Ishikawa (cell line): ENCODE results near the gene F3.

Source experiments
- CEBPB ChIP-seq: IDR thresholded peaks from 2 replicates; pipeline ENCODE4 v1.6.1; 2012
- CREB1 ChIP-seq: IDR thresholded peaks from 2 replicates; pipeline ENCODE4 v1.6.1; 2012; ENCODE audit warnings: low read depth
- EGR1 ChIP-seq: IDR thresholded peaks from 2 replicates; pipeline ENCODE4 v1.6.1; 2012
- EP300 ChIP-seq: IDR thresholded peaks from 2 replicates; pipeline ENCODE4 v1.6.1; 2012; ENCODE audit warnings: borderline replicate concordance
- FOXM1 ChIP-seq: IDR thresholded peaks from 2 replicates; pipeline ENCODE4 v1.6.1; 2012; ENCODE audit warnings: low read depth, borderline replicate concordance
- NFIC ChIP-seq: IDR thresholded peaks from 2 replicates; pipeline ENCODE4 v1.6.1; 2012
- RAD21 ChIP-seq: IDR thresholded peaks from 2 replicates; pipeline ENCODE4 v1.6.1; 2012; ENCODE audit warnings: low read depth
- TAF1 ChIP-seq: IDR thresholded peaks from 2 replicates; pipeline ENCODE4 v1.6.1; 2012; ENCODE audit warnings: low read depth, mild to moderate bottlenecking
- TCF12 ChIP-seq: IDR thresholded peaks from 2 replicates; pipeline ENCODE4 v1.6.1; 2012; ENCODE audit warnings: low read depth
- TEAD4 ChIP-seq: IDR thresholded peaks from 2 replicates; pipeline ENCODE4 v1.6.1; 2012
- YY1 ChIP-seq: IDR thresholded peaks from 2 replicates; pipeline ENCODE4 v1.6.1; 2012; ENCODE audit warnings: low read depth
- ZBTB7A ChIP-seq: IDR thresholded peaks from 2 replicates; pipeline ENCODE4 v1.6.1; 2012; ENCODE audit warnings: low read depth
- TF ChIP-seq, protein P1 (sequence below): IDR thresholded peaks from 2 replicates; pipeline ENCODE4 v1.6.1; 2012
- TF ChIP-seq, protein P2 (sequence below): IDR thresholded peaks from 2 replicates; pipeline ENCODE4 v1.6.1; 2012
- TF ChIP-seq, protein P3 (sequence below): IDR thresholded peaks from 2 replicates; pipeline ENCODE4 v1.6.1; 2012; ENCODE audit warnings: low read depth, mild to moderate bottlenecking

The F3 gene

DNA sequence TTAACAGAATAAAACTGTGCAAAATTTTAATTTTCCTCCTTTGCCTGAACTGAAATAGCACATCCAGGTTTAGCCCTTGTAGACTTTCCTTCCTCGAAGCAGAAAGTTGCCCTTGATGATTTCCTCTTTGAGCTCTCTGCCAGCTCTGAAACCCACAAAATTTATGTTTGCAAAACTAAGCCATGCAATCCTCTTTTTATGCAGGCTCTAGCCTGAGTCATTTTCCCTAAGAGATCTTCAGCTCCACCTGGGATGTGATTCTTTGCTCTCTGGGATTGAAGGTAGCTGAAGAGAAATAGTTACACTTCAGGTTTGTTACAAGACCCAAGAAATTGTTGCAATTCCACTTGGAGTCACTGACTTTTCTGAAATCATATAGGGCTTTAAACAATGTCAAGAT, 1.4 kb upstream of the F3 start:
- no peak for TF ChIP-seq CREB1
- no peak for TF ChIP-seq EP300
- no peak for TF ChIP-seq TCF12
- TF ChIP-seq TAF1, result no peak
- no peak for TF ChIP-seq RAD21
- TF ChIP-seq NFIC, result no peak
- no peak for TF ChIP-seq CEBPB
- TF ChIP-seq, protein P1, sequence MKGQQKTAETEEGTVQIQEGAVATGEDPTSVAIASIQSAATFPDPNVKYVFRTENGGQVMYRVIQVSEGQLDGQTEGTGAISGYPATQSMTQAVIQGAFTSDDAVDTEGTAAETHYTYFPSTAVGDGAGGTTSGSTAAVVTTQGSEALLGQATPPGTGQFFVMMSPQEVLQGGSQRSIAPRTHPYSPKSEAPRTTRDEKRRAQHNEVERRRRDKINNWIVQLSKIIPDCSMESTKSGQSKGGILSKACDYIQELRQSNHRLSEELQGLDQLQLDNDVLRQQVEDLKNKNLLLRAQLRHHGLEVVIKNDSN, result no peak
- no peak for TF ChIP-seq TEAD4
- no peak for TF ChIP-seq YY1
- TF ChIP-seq, protein P2, sequence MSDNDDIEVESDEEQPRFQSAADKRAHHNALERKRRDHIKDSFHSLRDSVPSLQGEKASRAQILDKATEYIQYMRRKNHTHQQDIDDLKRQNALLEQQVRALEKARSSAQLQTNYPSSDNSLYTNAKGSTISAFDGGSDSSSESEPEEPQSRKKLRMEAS, result no peak
- no peak for TF ChIP-seq EGR1
- TF ChIP-seq, protein P3, sequence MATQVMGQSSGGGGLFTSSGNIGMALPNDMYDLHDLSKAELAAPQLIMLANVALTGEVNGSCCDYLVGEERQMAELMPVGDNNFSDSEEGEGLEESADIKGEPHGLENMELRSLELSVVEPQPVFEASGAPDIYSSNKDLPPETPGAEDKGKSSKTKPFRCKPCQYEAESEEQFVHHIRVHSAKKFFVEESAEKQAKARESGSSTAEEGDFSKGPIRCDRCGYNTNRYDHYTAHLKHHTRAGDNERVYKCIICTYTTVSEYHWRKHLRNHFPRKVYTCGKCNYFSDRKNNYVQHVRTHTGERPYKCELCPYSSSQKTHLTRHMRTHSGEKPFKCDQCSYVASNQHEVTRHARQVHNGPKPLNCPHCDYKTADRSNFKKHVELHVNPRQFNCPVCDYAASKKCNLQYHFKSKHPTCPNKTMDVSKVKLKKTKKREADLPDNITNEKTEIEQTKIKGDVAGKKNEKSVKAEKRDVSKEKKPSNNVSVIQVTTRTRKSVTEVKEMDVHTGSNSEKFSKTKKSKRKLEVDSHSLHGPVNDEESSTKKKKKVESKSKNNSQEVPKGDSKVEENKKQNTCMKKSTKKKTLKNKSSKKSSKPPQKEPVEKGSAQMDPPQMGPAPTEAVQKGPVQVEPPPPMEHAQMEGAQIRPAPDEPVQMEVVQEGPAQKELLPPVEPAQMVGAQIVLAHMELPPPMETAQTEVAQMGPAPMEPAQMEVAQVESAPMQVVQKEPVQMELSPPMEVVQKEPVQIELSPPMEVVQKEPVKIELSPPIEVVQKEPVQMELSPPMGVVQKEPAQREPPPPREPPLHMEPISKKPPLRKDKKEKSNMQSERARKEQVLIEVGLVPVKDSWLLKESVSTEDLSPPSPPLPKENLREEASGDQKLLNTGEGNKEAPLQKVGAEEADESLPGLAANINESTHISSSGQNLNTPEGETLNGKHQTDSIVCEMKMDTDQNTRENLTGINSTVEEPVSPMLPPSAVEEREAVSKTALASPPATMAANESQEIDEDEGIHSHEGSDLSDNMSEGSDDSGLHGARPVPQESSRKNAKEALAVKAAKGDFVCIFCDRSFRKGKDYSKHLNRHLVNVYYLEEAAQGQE, result no peak
- no peak for TF ChIP-seq FOXM1

DNA sequence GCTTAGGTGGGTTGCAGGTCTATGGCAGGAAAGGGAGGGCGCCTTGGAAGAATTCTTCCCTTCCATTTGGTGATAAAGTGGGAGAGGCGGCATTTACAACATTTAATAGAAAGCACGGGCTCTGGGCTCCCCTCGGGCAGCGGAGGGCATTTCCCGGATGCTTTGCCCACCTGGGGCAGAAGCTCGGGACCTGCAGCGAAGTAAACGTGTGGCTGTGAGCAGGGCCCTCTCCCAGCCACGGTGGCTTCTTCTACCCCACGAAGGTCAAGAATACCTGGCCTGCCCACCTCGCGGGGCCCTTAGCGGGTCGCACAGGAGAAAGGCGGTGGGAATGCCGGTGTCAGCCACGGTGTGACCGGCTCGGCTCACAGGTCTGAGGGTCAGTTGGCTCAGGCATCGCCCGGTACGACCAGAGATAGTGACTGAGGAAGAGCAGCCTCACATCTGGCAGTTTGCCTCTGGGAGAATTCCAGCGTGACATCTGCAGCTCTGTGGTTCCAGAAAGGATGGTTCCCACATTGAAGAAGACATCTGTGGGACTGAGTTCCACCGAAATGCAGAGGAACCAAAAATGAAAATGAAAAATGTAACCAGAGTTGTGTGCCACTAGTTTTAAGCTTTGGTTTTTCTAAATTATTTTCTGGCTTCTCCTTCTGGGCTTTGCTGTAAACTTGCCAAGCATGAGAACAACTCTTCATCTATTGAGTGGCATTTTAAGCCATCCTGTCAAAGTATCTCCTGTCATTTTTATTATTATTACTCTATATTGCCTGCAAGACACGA, 720 bp upstream of the F3 start:
- TF ChIP-seq, protein P1, result no peak
- TF ChIP-seq, protein P3, result no peak
- TF ChIP-seq TCF12, result no peak
- TF ChIP-seq NFIC, result no peak
- no peak for TF ChIP-seq RAD21
- TF ChIP-seq CEBPB, result no peak
- no peak for TF ChIP-seq EGR1
- no peak for TF ChIP-seq FOXM1
- TF ChIP-seq CREB1, result no peak
- TF ChIP-seq TEAD4, result no peak
- TF ChIP-seq, protein P2, result no peak
- TF ChIP-seq TAF1, result no peak
- TF ChIP-seq ZBTB7A, result no peak
- no peak for TF ChIP-seq YY1

DNA sequence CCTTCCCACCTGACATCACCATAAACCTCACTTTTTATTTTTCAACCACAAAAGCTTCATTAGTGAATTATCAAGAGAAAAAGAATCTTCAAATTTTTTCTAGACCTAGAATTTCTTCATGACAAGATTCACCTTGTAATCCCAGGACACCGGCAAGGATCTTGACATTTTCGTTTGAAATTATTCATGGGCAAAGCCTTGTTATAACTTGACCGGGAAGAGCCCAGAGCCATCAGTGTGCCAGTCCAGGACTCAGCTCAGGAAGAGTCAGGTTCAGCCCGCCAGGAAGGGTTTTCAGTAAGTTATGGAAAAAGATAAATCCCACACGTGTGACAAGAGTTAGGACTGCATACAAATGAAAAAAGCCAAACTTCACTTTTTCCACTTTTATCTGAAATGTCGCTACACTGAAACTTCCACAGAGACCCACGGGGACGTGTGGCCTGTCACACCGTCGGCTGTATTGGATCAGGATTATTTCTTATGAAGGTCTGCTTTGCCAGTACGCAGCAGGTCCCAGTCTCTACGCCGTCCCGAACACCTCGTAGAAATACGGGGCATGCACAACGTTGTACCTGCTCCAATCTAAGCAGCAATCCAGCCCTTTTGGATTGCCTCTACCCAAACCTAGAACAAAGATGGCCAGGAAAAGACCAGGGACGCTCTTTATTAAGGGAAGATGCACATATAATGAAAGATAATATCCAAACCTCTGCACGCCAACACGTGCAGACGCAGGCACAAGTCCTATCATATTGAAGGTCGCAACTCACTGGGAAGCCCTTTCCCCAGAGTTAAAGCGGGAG, 916 bp downstream of the F3 start:
- TF ChIP-seq TAF1, result no peak
- TF ChIP-seq CEBPB, result 0 out of 2 replicates have a peak, but pooled peaks have one; percentile 5

DNA sequence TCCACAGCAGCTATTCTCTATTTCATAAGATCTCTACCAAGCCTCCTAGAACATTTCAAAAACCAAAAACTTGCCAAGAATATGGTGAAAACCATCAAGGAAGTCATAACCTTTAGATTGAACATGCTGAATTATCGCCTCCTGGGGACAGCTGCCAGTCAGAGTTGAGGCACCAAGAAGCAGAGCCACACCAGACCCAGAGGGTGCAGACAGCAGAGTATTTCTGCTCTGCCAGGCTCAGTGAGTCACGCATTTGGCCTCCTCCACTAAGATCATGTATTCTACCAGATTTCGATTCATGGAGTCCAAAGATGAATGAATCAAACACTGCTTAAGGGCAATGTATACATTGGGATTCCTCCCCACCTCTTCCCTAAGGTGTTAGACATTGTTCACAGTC, 2.1 kb downstream of the F3 start:
- TF ChIP-seq TAF1, result no peak
- TF ChIP-seq TEAD4, result no peak

DNA sequence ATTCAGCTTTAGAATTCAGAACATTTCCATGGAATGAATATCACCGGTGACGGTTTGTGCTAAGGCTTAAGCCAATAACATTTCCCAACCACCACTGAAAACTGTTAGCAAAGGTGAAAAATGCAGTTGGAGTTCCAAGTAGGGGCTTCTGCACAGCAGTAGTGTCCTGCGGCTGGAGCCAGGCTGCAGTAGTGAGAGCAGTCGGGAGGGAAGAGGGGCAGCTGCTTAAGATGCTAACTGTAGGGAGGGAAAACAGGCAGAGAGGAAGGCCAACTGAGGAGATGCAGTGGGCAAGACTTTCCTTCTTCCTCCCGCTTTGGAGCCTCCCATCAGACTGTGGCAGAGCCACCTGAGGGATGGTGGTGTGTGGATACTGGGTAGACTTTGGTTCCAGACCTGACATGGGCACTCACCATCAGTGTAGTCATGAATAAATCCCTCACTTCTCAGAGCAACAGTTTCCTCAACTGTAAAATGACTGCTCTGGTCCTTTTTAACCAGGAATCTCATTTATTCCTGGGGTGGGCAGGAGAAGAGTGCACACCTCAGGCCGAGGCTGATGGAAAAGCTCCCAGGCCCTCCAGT, 3.2 kb downstream of the F3 start:
- TF ChIP-seq NFIC (no peak), ZBTB7A (no peak), TAF1 (no peak), TCF12 (no peak), EGR1 (no peak)
- TF ChIP-seq, protein P1, result no peak

DNA sequence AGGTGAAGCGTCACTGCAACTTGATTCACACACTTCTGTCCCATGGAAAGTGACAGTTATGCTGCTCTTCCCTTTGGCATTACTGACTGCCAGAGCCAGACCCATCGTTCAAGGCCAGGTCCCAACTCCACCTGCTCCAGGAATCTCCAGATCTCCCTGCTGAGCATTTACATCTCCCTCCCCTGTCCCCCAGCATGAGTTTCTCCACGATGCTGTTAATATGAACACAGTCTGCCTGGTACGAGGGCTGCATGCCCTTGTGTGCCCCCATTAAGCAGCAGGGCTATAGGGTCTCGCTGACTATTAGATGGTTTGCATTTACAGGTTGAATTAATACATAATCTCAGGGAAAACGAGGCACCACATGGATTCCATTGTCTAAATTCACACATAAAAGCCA, 4.3 kb downstream of the F3 start:
- no peak for TF ChIP-seq EGR1
- TF ChIP-seq EP300, result no peak
- no peak for TF ChIP-seq TEAD4
- TF ChIP-seq, protein P2, result no peak
- TF ChIP-seq CEBPB, result no peak
- no peak for TF ChIP-seq TAF1
- TF ChIP-seq CREB1, result no peak
- no peak for TF ChIP-seq TCF12
- no peak for TF ChIP-seq FOXM1
- no peak for TF ChIP-seq YY1
- TF ChIP-seq, protein P1, result no peak
- no peak for TF ChIP-seq ZBTB7A
- TF ChIP-seq, protein P3, result no peak
- no peak for TF ChIP-seq RAD21
- TF ChIP-seq NFIC, result no peak
